GM18873 (cell line): Measurements from ENCODE around the gene EYS.

Experiments used
- ATAC-seq: cut with Tn5 transposase; IDR thresholded peaks from one replicate; pipeline ENCODE4 v1.9.1; 2021; ENCODE audit warnings: mild to moderate bottlenecking, moderate library complexity, moderate number of reproducible peaks; ENCODE audit not compliant: unreplicated experiment, low FRiP score

EYS gene

DNA sequence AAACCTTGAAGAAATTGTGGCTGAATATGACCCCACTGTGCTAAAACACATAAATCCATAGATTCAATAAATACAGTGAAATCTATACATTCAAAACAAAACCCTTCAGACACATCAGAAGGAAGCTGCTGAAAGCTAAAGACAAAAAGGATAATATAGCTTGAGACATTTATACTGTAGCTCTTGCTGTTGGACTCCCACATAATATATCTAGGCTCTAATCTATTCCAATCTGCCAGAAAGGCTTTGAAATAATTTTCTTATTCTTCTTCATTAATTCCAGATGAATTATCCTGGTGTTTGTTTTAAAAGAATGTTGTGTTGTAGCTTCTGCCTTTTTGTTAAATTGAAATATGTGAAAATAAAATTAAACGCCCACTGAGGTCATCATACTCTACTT lies 454.0 kb downstream of the EYS start:
- ATAC-seq: no peak

DNA sequence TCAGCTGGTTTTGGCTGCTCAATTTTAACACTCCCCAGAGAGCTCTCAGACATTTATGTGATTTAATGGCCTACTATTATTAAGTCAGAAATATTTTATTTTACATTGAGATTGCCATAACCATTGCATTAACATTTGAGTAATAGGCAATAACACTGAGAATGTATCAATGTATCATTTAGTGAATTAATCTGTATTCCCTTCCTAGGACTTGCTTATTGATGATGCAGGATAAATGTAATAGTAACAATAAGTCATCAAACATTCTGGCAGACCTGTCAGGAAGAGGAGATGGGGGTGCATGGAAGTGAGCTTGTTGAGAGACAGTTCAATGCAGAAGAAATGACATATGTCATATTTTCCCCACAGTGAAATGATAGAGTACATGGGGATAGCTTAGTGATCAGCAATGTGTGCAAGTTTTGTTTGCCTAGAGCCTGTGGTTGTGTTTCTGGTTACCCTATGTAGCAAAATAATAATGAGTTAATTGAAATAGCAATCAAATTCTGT lies 458.9 kb downstream of the EYS start:
- ATAC-seq: no peak

DNA sequence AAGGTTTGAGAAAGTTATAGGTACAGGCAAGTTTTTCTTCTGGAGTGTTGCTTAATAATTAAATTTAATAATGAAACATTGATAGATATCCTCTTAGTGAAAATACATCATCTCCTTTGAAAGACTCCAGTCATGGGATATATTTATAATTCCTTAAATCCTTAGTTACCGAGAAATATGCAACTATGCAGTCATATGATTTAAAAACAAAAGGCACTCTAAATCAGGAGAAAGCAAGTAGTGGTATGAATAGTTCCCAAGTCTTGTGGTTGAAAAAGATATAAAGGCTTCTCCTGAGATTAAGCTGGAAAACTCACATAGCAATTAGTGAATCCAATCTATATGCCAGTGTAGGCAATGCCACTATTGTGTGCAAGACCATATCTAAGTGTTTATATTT lies 475.4 kb downstream of the EYS start:
- no peak for ATAC-seq

DNA sequence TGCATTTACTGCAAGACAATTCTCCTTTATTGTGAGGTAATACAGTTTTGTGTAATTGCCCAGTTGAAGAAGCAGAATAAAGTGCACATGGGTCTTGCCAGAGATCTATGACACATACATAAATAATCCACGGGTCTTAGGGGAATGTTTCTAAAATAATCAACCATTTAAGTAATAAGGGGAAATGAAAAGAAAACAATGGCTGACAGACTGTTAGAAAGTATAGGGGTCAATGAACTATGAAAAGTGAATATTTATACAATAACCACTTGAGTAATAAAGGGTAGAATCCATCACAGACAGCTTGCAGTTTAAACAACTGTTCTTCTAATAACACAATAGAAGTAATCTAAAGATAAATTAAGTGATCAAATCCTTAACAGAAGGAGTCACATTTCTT lies 477.2 kb downstream of the EYS start:
- no peak for ATAC-seq

DNA sequence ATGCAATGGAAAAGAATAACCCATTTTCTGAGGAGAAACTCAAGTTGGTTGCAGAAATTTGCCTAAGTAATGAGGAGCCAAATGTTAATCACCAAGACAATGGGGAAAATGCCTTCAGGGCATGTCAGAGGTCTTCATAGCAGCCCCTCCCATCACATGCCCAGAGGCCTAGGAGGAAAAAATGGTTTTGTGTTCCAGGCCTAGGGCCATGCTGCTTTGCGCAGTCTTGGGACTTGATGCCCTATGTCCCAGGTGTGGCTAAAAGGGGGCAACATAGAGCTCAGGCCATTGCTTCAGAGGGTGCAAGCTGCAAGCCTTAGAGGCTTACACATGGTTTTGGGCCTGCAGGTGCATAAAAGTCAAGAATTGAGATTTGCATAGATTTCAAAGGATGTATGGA lies 485.9 kb downstream of the EYS start:
- no peak for ATAC-seq

DNA sequence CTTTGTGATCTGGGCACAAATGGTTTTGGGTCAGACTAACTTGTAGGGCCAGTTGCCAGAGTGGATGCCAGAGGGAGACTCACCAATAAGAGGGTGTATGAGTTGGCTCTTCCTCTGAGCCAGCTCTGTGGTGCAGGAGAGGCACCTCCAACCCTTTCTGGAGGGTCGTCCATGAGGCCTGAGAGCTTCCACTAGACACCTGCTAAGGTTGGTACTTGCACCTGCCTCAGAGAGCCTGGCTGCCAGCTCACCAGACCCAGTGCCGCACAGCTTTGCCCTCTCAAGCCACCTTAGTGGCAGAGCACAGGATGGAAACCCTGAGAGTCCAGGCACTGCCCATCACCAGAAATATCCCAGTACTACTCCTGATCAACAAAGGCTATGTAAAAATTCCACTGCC lies 504.3 kb downstream of the EYS start:
- no peak for ATAC-seq

DNA sequence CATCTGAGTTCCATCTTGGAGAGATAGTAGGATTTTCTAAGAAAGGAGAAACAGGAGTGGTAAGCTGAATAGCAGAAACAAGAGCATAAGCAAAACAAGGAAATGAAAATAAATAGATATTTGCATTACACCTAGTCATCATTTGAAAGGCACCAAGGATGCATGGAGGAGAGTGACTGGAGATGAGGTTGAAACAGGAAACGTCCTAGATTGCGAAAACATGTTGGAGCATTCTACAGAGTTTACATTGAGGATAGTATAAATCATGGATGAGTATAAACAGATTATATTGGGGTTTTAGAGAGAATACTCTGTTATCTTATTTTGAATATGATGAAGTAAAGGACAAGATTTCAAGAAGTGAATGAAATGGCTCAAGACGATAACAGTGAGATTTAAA lies 507.3 kb downstream of the EYS start:
- ATAC-seq: no peak

DNA sequence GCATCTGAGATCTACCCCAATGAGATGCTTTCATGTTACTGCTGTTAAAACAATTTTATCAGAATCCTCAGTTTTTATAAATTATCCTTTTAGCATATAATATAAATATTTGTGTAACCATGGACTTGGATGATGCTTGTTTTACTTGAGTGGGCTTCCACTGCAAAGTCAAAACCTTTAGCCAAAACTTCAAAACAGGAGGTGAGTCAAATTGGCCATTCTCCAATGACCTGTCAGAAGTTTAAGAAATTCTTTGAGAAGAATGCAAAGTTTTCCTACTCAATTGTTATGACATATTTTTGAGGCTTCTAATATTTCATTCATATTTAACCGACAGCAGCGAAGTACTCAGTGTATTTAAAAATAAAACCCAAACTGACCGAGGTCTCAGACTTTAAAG lies 507.9 kb downstream of the EYS start:
- ATAC-seq: no peak

DNA sequence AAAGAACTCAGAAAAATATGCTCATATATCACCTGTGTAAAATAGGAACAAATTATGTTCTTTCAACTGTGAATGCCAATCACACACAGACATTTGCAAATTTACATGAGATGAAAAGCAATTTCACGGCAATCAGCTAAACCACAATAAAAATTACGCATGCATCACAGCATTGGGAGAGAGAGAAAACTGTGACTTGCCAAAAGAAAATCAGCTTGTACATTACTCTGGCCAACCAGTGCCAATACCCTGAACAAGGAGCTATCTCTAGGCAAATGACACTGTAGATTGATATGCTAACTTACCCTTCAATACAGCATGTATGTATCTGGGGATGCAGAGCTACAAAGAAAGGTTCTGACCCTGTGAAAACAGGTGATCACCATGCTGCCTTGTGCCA lies 515.6 kb downstream of the EYS start:
- no peak for ATAC-seq

DNA sequence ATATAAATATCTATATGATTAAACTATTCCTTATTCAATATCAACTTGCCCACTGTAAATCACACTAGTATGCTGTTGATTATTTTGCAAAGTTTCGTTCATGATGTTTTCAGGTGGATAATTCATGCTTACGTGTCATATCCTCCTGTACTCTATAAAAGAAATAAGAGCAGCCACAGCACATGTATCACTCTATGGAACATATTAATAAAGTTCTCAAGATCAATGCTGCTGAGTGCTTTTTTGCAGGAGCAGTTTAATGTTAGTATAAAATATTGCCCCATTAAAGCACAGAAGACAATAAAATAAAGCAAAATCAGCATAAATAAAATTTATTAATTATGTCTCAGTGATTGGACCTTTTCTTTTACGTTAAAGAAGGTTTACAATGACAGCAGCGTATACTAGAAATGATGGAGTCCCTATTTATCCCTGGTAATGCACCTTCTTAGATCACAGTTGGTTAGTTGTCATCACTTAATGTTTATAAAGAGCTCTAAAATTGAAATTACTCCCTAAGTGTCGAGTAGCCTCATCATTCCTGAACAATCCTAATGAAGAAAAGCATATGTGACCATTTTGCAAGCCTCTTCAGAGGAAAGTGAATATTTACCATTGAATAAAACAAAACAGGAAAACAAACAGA lies 517.7 kb downstream of the EYS start:
- ATAC-seq: no peak

DNA sequence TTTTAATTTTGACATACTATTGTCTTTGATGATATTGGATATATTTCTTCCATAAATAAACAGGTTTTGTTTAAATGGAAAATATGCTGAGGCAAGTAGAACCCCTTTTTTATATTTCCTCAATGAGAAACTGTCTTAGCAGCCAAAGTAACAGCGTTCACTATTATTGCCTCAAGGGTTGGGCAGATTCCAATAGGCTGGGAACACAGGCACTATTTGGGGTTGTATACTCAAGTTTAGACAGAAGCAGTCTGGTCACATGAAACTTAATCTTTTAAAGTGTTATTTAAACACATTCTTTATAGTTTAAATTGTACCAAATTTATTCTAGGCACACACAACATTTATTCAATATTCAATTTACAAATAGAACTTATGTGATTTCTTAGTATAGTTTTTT lies 520.2 kb downstream of the EYS start:
- ATAC-seq: no peak

DNA sequence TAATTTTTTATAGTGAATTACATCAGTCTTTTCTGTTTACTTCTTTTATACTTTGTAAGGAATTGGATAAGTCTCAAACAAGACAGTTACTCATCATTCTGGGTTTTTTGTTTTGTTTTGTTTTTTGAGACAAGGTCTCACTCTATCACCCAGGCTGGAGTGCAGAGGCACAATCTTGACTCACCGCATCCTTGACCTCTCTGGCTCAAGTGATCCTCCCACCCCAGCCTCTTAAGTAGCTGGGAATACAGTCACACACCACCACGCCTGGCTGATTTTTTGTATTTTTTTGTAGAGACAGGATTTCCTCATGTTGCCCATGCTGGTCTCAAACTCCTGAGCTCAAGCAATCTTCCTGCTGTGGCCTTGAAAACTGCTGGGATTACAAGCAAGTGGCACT lies 524.3 kb downstream of the EYS start:
- ATAC-seq: no peak

DNA sequence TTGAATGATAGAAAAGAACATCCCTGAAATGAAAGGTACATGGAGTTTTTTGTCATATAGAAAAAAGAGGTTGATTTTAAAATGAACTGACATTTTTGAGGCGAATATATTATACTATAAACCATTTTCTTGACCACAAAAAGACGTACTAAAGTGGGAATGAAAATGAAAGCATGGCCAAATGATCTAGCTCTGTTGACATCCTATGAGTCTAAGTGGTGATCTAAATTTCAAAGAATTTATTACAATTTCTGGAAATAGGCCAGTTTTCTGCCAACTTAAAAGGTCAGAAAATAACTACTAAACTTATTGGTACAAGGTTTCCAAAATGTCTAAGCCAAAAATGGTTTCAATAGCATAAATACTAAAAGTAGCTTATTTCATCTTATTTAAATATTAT lies 536.8 kb downstream of the EYS start:
- ATAC-seq: no peak

DNA sequence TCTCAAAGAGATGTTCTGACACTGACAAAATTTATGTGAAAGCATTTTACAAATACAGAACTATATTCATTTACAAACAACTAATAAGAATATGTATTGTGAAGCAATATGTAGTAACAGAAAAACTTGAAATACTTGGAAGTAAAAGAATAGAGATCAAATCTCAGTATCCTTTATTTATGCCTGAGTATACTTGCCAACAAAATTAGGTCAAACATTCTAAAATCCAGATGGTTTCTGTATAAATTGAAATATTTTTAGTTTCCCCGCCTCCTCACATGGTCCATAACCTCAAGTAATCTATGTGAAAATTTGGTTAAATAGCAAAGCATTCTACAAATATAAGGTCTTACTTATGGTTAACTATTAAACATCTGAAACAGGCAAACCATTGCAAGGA lies 545.4 kb downstream of the EYS start:
- ATAC-seq: no peak

DNA sequence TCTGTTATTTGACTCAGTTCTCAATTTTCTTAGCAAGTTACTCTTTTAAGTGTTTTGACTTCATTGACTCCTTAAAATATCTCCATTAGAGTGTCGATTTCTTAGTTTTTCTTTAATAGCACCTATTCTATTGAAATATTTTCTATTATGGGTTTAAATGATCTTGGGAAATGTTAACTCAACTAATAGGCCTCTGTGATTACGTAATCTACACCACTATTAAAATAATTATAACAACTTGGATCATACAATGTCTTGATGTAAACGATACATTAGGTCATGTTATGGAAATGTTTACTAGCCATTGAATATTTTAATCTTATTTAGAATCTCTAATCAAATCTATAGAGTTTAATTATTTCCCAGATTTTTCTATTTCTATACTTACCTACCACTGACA lies 550.0 kb downstream of the EYS start:
- no peak for ATAC-seq

DNA sequence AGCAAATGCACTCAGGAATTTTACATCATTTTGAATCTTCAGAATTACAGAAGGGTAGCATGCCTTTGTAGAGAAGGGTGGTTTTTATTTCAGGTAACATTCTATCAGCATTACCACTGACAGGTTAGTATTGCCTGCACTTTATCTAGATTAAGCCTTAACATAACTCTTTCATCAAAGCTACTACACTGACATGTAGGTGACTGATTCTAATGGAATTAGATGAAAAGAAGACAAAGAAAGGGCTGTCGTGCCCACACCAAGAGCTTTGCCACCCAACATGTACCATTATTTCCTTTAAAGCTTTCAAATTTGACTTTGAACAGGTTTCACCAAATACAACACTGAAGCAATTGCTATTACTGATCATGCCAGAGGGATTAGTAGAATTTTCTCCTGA lies 551.9 kb downstream of the EYS start:
- no peak for ATAC-seq

DNA sequence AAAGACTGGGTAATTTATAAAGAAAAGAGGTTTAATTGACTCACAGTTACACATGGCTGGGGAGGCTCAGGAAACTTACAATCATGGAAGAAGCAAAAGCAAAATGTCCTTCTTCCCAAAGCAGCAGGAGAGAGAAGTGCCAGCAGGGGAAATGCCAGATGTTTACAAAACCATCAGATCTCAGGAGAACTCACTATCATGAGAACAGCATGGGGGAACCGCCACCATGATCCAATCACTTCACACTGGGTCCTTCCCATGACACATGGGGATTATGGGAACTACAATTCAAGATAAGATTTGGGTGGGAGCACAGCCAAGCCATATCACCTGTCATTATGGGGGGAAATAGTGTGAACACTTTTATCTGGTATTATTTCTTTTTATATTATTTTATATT lies 557.2 kb downstream of the EYS start:
- ATAC-seq: no peak

DNA sequence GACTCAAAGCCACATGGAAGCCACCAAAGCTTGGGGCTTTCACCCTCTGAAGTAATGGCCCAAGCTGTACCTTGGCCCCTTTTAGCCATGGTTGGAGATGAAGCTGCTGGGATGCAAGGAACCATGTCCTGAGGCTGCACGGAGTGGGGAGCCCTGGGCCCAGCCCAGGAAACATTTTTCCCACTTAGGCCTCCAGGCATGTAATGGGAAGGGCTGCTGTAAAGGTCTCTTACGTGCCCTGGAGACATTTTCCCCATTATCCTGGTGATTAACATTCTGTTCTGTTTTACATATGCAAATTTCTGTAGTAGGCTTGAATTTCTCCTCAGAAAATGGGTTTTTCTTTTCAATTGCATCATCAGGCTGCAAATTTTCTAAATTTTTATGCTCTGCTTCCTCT lies 558.2 kb downstream of the EYS start:
- ATAC-seq: no peak

DNA sequence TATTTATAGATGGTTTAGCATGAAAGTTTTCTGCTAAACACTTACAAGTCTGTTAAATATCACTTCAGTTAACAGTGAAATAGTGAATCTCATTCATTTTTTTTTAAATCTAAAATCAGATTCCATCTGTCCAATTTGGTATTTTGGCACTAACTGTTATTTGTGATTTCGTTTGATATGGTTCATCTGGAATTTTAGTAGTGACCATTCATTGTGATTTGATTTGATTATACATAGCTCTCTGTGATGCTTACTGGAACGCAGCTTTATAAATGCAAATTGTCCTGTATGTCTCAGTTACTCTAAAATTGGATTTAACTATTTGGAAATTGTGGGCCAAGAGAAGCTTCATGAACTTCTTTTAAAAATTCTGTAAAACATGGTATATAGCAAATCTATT lies 571.5 kb downstream of the EYS start:
- ATAC-seq: no peak

DNA sequence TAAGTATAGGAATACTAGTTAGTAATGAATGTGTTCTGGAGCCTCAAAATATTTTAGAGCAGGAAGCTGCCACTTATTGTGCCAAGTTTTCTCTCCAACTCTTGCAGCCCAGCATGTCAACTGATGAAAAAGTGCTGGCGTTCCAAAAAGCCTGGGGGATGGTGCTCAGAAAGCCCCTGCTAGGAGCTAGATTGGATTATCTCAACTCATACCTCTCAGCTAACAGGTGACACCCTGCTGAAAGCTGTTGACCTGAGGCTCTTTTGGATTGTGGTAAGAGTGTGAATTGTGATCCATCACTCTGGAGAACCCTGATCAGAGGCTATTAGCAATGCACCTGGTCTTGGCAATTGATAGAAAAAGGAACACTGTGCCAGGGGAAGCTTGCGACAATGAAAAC lies 580.4 kb downstream of the EYS start:
- no peak for ATAC-seq

DNA sequence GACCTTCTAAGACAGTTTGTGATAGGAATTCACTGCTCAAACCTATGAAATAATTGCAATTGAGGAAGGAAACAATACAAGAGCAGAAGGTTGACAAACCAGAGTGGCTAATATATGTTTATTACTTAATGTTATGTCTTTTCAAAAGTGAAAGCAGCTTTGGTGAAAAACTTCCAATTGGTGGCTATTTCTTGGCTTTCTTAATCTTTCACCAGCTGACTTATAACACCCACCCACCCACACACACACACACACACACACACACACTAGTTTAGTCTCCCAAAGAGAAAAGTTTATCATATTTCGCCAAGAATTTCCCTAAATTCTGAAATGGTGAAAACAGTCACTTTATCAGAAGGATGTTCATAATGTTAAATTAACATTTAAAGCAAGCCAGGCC lies 583.5 kb downstream of the EYS start:
- no peak for ATAC-seq

DNA sequence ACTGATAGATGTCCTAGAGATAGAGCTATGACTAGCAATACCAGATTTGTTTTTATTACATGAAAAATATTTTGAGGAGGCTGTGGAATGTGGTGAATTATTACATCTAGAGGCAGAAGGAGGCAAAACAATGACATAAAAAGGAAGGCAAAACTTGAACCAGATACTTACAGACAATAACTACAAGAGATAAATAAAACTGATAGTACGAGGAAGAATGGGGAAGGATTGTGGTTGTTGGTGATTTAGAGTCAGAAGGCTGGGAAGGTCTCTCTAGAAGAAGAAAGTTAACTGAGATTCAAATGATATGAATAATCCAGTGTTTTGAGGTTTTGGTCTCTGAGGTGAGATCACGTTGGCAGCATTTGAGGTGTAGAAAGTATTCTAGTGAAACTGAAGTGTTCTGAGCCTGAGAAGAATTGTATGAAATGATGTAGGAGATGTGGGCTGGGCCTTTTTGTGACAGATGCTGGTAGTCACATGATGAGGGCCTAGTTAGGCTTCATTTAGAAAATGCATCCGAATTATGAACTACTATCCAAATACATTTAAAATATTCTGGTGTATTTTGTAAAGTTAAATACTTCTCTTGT lies 589.1 kb downstream of the EYS start:
- ATAC-seq: no peak

DNA sequence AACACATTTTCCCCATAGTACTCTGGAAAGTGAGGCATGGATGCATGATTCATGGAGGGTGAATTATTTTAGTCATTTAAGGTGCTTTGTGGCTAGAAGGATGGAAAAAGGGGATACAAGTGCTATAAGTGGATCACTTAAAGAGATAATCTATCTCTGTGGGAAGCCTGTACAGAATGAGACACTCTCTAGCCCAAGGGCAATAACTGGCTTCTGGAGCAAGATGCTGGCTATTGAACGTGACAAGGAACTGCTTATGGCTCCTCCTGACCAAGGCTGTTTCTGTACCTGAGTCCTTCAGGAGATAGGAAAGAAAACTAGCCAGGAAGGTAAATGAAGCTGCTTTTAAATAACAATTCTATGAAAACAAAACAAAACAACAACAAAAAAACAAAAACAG lies 590.7 kb downstream of the EYS start:
- no peak for ATAC-seq
